Left renal pelvis (tissue), 4 donors: ENCODE measurements around the gene NUDT1. TPM values are rescaled to one million over a fixed set of nuclear protein-coding genes. Genes with fewer than 3 reads are reported as not detected.
A peak's percentile ranks its signal among the peaks of the same experiment; 100 is the strongest.

Experiments used
- DNase-seq, 4 donors: peaks; one replicate each; pipeline ENCODE4 v3.0.0-alpha.2; 2013; ENCODE audit warnings: low read depth in 4 of 4, low spot score in 3 of 4
- polyA plus RNA-seq, 4 donors: library from polyadenylated mRNA; unstranded; fragments of 120-200 nt; gene quantifications; one replicate each; pipeline ENCODE4 v1.2.1, GENCODE V29; 2013; ENCODE audit not compliant: insufficient read length in 4 of 4

The NUDT1 gene
- polyA plus RNA-seq, 4 donors: 19.3 to 25.8 (median 19.8) TPM

GRCh38 chr7:2204446-2204845, 37.6 kb upstream of the NUDT1 start:
- no peak for DNase-seq

- DNase-seq: no peak
These were observed 36.8 kb upstream of the NUDT1 start for GRCh38 chr7:2205036-2205780.

DNA sequence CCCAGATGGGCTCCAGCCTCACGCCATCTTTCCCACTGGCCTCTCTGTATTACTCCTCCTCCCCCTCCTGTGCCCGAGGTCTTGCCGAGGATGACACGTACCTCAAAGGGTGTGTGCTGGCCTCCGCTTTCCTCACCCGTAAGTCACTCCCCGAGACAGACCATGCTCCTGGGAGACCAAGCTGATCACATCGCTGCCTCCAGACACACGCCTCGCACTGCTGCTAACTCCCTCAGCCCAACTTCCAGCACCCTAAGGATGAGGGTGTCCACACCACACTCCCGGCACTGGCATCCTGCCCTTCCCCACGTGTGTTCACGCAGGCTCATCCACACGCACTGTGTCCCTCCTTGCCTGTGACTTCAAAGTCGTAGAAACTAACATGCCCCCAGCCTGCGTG, 33.3 kb upstream of the NUDT1 start:
- DNase-seq: no peak

GRCh38 chr7:2209146-2209960, 32.7 kb upstream of the NUDT1 start:
- DNase-seq: peak in 2 of 4 donors; percentile 36 to 47

- DNase-seq: no peak
These were observed 32.1 kb upstream of the NUDT1 start for GRCh38 chr7:2209961-2210323.

GRCh38 chr7:2210551-2211258, 31.3 kb upstream of the NUDT1 start:
- DNase-seq: no peak

- no peak for DNase-seq
These were observed 30.7 kb upstream of the NUDT1 start for GRCh38 chr7:2211259-2211880.

DNA sequence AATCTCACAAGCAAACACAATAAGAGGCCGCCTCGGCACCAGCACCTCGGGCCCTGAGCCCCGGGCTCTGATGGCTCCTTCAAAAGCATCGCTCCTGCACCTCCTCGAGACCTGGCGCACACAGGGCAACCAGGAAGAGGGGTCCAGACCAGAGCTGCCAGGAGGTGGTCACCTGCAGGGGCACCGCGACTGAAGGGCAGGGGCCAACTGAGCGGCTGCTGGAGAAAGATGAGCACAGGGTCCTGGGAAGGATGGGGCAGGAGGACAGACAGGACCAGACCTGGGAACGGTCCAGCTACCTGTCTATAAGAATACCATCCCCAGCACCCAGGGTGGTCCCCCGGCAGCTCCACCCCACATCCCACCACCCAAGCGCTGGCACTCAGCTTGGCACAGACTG, 30.1 kb upstream of the NUDT1 start:
- no peak for DNase-seq

- DNase-seq: no peak
These were observed 29.1 kb upstream of the NUDT1 start for GRCh38 chr7:2212906-2213305.

DNA sequence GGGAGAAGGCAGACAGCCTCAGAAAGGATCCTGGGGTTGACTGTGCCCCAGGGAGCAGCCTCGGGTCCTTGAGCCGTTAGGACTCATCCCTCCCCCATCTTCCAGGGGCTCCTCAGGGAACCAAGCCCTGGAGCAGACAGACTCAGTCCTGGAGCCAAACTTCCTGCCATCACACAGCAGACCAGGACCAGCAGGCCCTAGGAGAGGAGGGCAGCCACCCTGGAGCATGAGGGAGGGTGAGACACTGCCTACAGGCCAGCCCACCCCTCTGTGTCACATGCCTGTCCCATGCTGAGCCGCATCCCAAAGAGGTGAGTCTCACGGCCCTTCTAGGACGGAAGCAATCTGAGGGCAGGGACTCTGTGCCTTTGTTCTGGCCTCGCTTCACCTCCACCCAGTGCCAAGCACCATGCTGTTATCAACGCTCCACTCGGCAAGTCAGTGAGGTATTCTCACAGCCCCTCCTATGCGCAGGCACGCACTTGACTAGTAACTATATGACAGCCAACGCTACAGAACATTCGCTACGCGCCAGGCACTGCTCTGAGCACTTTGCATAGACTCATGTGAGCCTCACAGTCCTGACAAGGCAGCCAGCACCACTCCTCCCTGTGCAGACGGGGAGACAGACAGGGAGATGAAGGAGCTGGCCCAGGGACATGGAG, 28.3 kb upstream of the NUDT1 start:
- no peak for DNase-seq

DNA sequence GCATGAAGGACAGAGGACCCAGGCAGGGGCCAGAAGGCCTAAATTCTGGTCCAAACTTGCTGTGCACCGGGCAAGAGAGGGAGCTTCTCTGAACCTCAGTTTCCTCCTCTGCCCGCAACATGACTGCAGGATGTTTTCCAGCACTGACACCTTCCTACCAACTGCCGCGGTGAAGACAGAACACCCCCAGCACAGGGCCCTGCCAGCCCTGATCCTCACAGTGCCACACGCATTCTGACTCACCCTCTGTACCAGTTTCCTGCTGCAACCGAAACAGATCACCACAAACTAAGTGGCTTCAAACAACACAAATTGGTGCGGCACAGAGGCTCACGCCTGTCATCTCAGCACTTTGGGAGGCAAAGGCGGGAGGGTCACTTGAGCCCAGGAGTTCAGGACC, 27.4 kb upstream of the NUDT1 start:
- DNase-seq: no peak

DNA sequence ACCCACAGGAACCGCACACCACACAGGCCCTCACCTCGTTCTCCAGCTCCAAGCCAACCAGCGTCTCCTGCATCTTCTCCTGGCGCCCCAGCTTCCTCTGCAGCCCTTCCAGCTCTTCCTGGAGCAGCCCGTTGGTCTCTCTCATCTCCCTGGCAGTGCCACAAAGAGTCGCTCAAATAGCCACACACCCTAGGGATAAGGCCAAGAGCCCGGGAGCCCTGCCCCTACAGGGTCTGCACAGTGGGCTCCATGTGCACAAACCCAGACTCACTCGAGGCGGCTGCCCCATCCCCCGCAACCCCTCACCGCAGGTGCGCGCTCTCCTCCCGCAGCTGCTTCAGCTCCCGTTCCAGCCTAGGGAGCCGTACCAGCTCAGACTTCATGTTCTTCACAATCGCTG, 26.2 kb upstream of the NUDT1 start:
- no peak for DNase-seq

GRCh38 chr7:2217206-2217605, 24.8 kb upstream of the NUDT1 start:
- no peak for DNase-seq

GRCh38 chr7:2217716-2218443, 24.1 kb upstream of the NUDT1 start:
- no peak for DNase-seq

- DNase-seq: no peak
These were observed 23.6 kb upstream of the NUDT1 start for GRCh38 chr7:2218444-2218785.

DNA sequence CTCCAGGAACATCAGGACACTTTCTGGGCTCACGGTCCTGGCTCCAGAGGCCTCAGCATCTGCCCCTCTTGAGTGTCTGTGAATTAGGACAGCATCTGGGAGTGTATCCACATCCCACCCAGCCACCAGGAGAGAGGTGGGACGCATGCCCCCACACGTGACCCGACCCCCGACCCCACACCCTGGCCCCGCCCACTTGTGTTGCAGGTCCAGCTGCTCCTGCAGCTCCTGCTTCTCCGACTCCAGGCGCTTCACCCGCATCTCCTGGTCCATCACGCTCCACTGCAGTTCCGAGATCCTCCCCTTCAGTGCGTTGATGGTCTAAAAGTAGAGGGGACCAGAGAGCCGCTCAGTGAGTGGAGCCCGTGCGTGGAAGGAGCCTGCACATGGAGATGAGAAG, 22.9 kb upstream of the NUDT1 start:
- DNase-seq: no peak

DNA sequence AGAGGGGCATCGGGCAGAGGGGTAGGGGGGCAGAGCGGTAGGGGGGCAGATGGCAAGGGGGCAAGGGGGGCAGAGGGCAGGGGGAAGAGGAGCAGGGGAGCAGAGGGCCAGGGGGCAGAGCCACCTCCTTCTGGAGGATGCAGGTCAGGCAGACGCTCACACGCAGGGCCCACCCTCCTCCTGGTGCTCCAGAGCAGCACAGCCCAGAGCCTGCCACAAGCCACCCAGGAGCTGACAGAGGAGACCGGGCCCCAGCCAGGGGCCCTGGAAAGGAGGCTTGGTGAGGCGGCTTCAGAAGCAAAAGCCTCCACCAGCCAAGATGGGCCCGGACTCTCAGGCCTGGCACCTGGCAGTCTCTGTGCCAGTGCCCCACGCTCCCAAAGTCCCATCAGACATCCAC, 22.4 kb upstream of the NUDT1 start:
- DNase-seq: no peak

GRCh38 chr7:2220030-2220429, 22.0 kb upstream of the NUDT1 start:
- DNase-seq: no peak

- no peak for DNase-seq
These were observed 21.5 kb upstream of the NUDT1 start for GRCh38 chr7:2220506-2220905.

DNA sequence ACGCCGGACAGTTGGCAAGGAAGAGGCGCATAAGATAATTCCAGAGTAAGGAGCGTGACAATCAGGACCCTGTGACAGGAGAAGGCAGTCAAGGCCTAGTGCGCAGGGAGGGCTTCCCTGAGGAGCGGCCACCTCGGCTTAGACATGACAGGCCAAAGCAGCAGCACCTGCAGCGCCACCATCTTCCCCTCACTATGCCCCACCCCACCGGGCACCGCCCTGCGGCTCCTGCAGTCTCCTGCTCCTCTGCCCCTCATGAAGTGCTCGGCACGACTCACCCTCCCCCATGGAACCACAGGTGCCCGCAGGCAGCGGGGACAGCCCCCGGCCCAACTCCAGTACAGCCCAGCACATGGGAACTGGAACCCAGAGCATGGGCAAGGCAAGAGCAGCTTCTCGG, 21.1 kb upstream of the NUDT1 start:
- DNase-seq: no peak
